D721Med (cell line): ENCODE results near the gene NDUFA1.

Experiments
- DNase-seq: peaks from one replicate; pipeline ENCODE4 v3.0.0; 2011; ENCODE audit warnings: low spot score; ENCODE audit not compliant: insufficient read length
- FAIRE-seq: peaks from 2 replicates; lab custom pipeline; 2011; peaks lifted over from hg19 to GRCh38; lab: Jason Lieb, UNC
- CTCF ChIP-seq: IDR thresholded peaks from 2 replicates; pipeline ENCODE4 v1.5.1; 2012; ENCODE audit warnings: mild to moderate bottlenecking, control low read depth; ENCODE audit not compliant: insufficient read depth; ENCODE audit errors: missing control alignments

NDUFA1 gene

GRCh38 chrX:119870626-119871131, 953 bp upstream of the NDUFA1 start:
- no peak for TF ChIP-seq CTCF
- no peak for DNase-seq
- no peak for FAIRE-seq

DNA sequence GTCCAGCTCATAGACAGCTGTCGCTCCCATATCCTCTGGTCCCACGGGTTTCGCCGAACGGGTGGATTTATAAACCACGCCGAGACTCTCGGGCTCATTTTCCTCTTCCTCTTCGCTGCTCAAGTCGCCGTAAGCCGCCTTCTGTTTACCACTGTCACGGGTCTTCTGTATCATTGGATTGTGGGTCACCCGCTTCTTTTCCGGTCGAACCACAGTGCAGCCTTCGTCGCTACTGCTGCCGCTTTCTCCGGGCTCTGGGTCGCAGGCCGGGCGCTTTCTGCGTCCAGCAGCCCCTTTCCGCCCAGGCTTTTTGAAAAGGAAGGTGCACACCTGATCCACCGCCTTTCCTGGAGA, 410 bp upstream of the NDUFA1 start:
- TF ChIP-seq CTCF, result no peak
- no peak for DNase-seq
- no peak for FAIRE-seq

- FAIRE-seq, result no peak
- TF ChIP-seq CTCF, result no peak
- no peak for DNase-seq
These were observed 7.1 kb downstream of the NDUFA1 start for GRCh38 chrX:119878740-119879139.

DNA sequence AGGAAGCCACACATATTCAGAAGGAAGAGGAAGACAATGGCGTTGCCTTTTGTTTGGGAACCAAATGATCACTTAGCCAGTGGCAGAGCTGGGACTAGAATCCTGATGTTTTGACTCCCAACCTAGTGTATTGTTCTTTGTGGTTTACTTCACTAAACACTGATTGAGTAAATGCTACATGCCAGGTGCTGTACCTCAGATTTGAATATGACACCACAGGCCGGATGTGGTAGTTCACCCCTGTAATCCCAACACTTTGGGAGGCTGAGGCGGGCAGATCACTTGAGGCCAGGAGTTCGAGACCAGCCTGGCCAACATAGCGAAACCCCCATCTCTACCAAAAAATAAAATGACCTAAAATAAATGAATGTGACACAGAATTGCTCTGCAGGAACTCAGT, 8.4 kb downstream of the NDUFA1 start:
- no peak for FAIRE-seq
- no peak for TF ChIP-seq CTCF
- DNase-seq, result no peak

DNA sequence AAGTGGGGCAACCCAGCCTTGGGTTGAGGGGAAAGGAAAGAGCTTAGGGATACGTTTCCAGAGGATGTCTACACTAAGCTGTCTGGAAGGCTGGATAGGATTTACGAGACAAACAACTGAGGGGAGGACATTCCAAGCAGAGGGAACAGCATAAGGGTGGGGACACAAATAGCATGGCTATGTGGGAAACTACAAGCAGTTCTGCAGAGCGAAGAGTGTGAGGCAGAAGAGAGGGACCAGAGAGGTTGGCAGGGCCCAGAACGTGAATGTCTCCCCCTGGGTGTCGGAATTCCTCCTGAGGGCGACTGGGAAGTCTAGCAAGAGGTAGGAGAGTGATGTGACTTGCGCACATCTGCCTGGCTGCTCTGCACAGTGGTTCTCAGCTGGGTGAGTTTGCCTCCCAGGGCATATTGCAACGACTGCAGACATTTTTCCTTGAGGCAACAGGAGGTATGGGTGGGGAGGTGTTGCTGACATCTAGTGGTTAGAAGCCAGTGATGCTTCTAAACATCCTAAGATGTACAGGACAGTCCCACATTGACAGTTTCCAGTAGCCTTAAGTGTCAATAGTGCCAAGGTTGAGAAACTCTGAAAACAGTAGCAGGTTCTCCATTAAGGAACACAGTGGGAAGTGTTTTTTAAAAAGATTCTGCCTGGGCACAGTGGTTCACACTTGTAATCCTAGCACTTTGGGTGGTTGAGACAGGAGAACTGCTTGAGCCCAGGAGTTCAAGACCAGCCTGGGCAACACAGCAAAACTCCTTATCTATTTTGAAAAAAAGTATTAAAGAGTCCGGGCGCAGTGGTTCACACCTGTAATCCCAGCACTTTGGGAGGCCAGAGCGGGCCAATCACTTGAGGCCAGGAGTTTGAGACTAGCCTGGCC, 9.2 kb downstream of the NDUFA1 start:
- FAIRE-seq (peak; percentile 35), DNase-seq (no peak)
- TF ChIP-seq CTCF, result peak; percentile 55

- no peak for FAIRE-seq
- no peak for TF ChIP-seq CTCF
- DNase-seq, result no peak
These were observed 14.2 kb downstream of the NDUFA1 start for GRCh38 chrX:119885554-119886428.
